ENCODE data around the gene RTL3.

GRCh38 chrX:78614264-78614663, 44.9 kb downstream of the RTL3 start:
- TF ChIP-seq CTCF (conservative IDR thresholded peaks at IDR 0.05; ENCODE audit: low read depth, low read length) (no peak), EZH2 (IDR thresholded peaks at IDR 0.05; ENCODE audit: low read length, unreplicated experiment) (no peak)
